GM23338 (cell line): ENCODE results near the gene KIAA1755.

Experiments
- JUNB ChIP-seq: IDR thresholded peaks from one replicate; pipeline ENCODE4 v1.6.1; 2016; ENCODE audit warnings: antibody characterized with exemption; ENCODE audit not compliant: unreplicated experiment
- NANOG ChIP-seq: IDR thresholded peaks from 2 replicates; pipeline ENCODE4 v1.6.1; 2016; ENCODE audit warnings: antibody characterized with exemption, borderline replicate concordance
- POLR2AphosphoS5 ChIP-seq: IDR thresholded peaks from 2 replicates; pipeline ENCODE4 v1.6.1; 2016; ENCODE audit warnings: antibody characterized with exemption, low read depth
- TF ChIP-seq, protein P1 (sequence below), 2 experiments: fragments of 200-600 bp in 1 of 2; sonication (generic) in 1 of 2; conservative IDR thresholded peaks; 2 replicates each; pipeline versions ENCODE4 v1.5.1 to v1.6.1; 2016 to 2017; ENCODE audit warnings: antibody characterized with exemption in 2 of 2, low read depth in 2 of 2, mild to moderate bottlenecking in 2 of 2, moderate library complexity in 1 of 2
- TF ChIP-seq, protein P2 (sequence below): IDR thresholded peaks from one replicate; pipeline ENCODE4 v1.6.1; 2018; ENCODE audit warnings: antibody characterized with exemption; ENCODE audit not compliant: unreplicated experiment

DNA sequence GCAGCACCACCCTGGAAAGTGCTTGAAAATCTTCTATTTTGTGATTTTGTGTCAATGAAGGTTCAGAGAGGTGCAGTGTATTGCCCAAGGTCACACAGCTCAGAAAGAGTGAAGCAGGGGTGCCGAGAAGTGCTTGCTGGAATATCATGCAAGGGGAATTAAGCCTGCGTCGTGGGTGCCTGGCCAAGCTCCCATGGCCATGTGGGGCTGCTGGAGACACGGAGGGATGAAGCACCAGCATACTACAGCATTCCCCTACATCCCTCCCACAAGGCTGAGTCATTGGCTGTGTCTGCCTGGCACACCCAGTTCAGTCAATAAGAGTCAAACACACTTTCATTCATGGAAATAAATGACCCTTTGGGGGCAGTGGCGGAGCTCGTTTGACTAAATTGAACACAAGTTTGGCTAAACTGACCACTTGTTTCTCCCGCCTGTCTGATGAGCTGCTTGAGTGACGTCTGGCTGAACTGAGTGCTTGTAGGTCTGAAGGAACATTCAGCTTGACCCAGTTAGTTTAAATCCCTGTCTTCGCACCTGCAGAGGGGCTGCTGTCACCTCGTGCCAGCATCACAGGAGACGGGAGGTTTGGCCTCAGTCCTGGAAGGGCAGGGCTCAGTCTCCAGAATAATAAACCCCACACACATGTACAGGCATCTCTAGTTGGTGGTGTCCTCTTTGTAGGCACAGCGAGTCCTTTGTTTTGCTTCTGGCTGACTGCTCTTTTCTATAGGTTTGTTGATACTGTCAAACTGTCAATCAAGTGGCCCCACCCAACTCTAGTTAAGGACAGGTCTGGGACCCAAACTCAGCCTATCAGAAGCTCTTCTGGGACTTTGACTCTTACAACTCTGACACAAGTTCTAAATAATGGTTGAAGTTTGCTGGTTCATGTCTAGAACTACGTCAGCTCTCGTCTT lies 87.0 kb downstream of the KIAA1755 start:
- TF ChIP-seq, protein P1, sequence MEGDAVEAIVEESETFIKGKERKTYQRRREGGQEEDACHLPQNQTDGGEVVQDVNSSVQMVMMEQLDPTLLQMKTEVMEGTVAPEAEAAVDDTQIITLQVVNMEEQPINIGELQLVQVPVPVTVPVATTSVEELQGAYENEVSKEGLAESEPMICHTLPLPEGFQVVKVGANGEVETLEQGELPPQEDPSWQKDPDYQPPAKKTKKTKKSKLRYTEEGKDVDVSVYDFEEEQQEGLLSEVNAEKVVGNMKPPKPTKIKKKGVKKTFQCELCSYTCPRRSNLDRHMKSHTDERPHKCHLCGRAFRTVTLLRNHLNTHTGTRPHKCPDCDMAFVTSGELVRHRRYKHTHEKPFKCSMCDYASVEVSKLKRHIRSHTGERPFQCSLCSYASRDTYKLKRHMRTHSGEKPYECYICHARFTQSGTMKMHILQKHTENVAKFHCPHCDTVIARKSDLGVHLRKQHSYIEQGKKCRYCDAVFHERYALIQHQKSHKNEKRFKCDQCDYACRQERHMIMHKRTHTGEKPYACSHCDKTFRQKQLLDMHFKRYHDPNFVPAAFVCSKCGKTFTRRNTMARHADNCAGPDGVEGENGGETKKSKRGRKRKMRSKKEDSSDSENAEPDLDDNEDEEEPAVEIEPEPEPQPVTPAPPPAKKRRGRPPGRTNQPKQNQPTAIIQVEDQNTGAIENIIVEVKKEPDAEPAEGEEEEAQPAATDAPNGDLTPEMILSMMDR (conservative IDR thresholded peaks at IDR 0.05; ENCODE audit: low read depth in 2 of 2), result no peak
- TF ChIP-seq POLR2AphosphoS5 (no peak), JUNB (no peak), NANOG (no peak)
- TF ChIP-seq, protein P2, sequence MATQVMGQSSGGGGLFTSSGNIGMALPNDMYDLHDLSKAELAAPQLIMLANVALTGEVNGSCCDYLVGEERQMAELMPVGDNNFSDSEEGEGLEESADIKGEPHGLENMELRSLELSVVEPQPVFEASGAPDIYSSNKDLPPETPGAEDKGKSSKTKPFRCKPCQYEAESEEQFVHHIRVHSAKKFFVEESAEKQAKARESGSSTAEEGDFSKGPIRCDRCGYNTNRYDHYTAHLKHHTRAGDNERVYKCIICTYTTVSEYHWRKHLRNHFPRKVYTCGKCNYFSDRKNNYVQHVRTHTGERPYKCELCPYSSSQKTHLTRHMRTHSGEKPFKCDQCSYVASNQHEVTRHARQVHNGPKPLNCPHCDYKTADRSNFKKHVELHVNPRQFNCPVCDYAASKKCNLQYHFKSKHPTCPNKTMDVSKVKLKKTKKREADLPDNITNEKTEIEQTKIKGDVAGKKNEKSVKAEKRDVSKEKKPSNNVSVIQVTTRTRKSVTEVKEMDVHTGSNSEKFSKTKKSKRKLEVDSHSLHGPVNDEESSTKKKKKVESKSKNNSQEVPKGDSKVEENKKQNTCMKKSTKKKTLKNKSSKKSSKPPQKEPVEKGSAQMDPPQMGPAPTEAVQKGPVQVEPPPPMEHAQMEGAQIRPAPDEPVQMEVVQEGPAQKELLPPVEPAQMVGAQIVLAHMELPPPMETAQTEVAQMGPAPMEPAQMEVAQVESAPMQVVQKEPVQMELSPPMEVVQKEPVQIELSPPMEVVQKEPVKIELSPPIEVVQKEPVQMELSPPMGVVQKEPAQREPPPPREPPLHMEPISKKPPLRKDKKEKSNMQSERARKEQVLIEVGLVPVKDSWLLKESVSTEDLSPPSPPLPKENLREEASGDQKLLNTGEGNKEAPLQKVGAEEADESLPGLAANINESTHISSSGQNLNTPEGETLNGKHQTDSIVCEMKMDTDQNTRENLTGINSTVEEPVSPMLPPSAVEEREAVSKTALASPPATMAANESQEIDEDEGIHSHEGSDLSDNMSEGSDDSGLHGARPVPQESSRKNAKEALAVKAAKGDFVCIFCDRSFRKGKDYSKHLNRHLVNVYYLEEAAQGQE, result no peak
